Mesothelial cell of epicardium (in vitro differentiated cells): ENCODE data around the gene PARD3B. TPM values are rescaled to one million over a fixed set of nuclear protein-coding genes. Genes with fewer than 3 reads are reported as not detected.

Experiments
- DNase-seq, 2 experiments: peaks; one replicate each; pipeline ENCODE4 v3.0.0; 2021; ENCODE audit warnings: low spot score in 2 of 2; ENCODE audit not compliant: unreplicated experiment in 2 of 2
- H3K27ac Mint-ChIP-seq: 2 replicates; pipeline ENCODE4 v1.8.0; 2021; ENCODE audit warnings: mixed read lengths
- H3K27me3 Mint-ChIP-seq: 2 replicates; pipeline ENCODE4 v1.8.0; 2021; ENCODE audit warnings: low read depth, mixed read lengths
- H3K36me3 Mint-ChIP-seq: 2 replicates; pipeline ENCODE4 v1.8.0; 2021; ENCODE audit warnings: mixed read lengths
- H3K4me1 Mint-ChIP-seq: 2 replicates; pipeline ENCODE4 v1.8.0; 2021; ENCODE audit warnings: mixed read lengths
- H3K4me3 Mint-ChIP-seq: 2 replicates; pipeline ENCODE4 v1.8.0; 2021; ENCODE audit warnings: mild to moderate bottlenecking, moderate library complexity, mixed read lengths
- H3K9me3 Mint-ChIP-seq: 2 replicates; pipeline ENCODE4 v1.8.0; 2021; ENCODE audit warnings: mixed read lengths
- total RNA-seq: library from RNA; stranded (reverse); gene quantifications from 3 replicates; pipeline ENCODE4 v1.2.1, GENCODE V29; 2021
- TF ChIP-seq, protein P1 (sequence below): fragments of 200-600 bp; sonication (generic); IDR thresholded peaks from one replicate; pipeline ENCODE4 v1.5.0; 2021; ENCODE audit warnings: antibody characterized with exemption; ENCODE audit not compliant: unreplicated experiment

The PARD3B gene
- total RNA-seq, 1 donor from 2014 or later = 23.4 TPM

DNA sequence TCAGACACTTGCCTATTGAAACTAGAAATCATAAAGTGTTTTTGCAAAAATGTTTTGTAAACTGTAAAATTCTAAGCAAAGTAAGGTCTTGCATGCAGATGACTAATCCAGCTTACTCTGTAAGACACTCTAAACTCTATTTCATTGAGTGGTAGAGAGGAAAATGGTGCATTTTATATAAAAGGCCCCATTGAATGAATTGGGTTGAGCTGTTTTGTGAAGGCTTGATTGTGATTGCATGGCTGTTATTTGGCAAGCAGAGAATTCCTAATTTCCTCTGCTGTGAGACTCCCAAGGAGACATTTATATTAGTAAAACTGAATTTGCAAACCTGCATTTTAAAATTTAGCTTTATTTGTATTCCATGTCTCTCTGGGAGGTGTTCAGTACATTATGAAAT lies 234.5 kb downstream of the PARD3B start:
- Mint-ChIP-seq H3K27me3 (no peaks in the 10 kb centered on the region), H3K4me3 (no peak overlapping the region), H3K4me1 (peaks cover 17% of the 10 kb centered on the region)

DNA sequence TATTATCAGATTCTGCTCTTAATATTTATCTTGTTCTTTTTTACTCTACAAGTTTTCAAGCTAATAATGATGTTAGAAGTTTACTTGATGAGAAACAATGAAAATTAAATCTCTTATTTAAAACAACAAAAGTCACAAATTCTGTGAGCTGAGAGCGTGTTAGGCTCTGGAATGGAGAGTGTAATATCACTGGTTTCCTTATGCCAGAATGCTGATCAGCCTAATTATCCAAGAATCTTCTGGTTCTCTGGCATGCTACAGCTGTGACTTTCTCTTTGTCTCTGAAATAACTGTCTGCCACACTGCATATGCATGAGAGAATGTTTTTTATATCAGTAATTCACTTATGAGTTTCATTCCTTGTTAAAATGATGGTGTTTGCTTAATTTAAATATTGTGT lies 236.7 kb downstream of the PARD3B start:
- Mint-ChIP-seq H3K27ac (no peak overlapping the region), H3K9me3 (no peaks in the 10 kb centered on the region), H3K27me3 (no peaks in the 10 kb centered on the region), H3K4me3 (no peak overlapping the region), H3K36me3 (no peaks in the 10 kb centered on the region), H3K4me1 (peaks cover 3% of the 10 kb centered on the region)
- DNase-seq = no peak
- TF ChIP-seq, protein P1, sequence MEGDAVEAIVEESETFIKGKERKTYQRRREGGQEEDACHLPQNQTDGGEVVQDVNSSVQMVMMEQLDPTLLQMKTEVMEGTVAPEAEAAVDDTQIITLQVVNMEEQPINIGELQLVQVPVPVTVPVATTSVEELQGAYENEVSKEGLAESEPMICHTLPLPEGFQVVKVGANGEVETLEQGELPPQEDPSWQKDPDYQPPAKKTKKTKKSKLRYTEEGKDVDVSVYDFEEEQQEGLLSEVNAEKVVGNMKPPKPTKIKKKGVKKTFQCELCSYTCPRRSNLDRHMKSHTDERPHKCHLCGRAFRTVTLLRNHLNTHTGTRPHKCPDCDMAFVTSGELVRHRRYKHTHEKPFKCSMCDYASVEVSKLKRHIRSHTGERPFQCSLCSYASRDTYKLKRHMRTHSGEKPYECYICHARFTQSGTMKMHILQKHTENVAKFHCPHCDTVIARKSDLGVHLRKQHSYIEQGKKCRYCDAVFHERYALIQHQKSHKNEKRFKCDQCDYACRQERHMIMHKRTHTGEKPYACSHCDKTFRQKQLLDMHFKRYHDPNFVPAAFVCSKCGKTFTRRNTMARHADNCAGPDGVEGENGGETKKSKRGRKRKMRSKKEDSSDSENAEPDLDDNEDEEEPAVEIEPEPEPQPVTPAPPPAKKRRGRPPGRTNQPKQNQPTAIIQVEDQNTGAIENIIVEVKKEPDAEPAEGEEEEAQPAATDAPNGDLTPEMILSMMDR = no peak

More for the DNA sequence above, 234.5 kb downstream of the PARD3B start:
- no peak for DNase-seq
- Mint-ChIP-seq H3K27ac (no peak overlapping the region), H3K9me3 (no peaks in the 10 kb centered on the region), H3K36me3 (no peaks in the 10 kb centered on the region)
- TF ChIP-seq, protein P1 = no peak

DNA sequence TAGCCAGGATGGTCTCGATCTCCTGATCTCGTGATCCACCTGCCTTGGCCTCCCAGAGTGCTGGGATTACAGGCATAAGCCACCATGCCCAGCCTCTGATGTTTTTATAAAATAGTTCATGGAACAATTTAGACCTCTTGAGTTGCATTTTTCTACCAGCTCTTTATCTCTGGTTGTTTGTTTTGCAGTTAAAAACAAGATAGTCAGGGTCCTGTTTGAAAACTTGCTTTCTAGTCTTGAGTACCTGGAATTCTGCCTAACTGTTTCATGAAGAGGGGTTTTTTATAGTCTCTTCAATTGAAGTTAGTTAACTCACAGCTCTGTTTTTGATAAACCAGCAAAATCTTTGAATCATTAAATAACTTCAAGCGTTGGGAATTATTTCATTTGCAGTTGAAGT lies 244.8 kb downstream of the PARD3B start:
- no peak overlapping the region for H3K27ac Mint-ChIP-seq
- H3K27me3 Mint-ChIP-seq = no peaks in the 10 kb centered on the region
- TF ChIP-seq, protein P1 = no peak
- no peaks in the 10 kb centered on the region for H3K9me3 Mint-ChIP-seq
- no peaks in the 10 kb centered on the region for H3K36me3 Mint-ChIP-seq
- H3K4me3 Mint-ChIP-seq = no peak overlapping the region
- no peaks in the 10 kb centered on the region for H3K4me1 Mint-ChIP-seq
- DNase-seq = no peak

DNA sequence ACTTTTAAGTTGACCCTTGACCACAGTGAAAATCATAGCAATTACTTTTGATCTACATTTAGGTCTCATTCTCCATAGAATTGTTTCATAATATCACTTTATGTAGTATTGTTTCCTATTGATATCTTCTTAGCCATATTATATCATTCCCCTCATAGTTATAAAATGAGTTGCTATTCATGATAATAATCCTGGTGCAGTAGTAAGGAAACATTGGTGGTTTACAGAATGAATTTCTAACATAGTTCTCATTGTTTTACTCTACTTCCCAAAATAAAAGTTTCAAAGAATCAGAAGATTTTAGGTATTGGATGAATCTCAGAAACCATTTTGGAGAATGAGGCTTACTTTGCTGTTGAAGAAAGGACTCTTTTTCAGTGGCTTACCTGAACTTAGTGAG lies 246.0 kb downstream of the PARD3B start:
- Mint-ChIP-seq H3K4me3 (no peak overlapping the region), H3K27me3 (no peaks in the 10 kb centered on the region), H3K27ac (no peak overlapping the region), H3K36me3 (no peaks in the 10 kb centered on the region), H3K4me1 (no peaks in the 10 kb centered on the region), H3K9me3 (no peaks in the 10 kb centered on the region)
- TF ChIP-seq, protein P1 = no peak
- no peak for DNase-seq

DNA sequence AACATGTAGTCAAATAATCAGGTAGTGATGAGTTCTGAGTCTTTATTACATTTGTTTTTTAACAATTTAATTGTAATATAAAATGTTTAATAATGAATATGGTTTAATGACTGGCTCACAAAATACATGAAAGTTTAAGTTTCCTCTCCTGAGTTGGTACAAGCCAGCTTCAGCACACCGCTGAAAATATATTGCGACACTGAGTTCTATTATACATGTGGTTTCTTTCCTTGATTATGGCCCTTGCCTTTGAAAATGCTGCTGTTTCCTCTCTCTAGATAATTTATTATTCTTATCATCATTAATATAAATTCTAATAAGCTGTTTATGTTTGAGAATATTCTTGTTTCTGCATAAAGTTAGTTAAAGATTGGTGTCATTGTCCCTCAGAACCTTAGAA lies 249.3 kb downstream of the PARD3B start:
- Mint-ChIP-seq H3K4me1 (no peaks in the 10 kb centered on the region), H3K27ac (no peak overlapping the region), H3K9me3 (no peaks in the 10 kb centered on the region), H3K4me3 (no peak overlapping the region), H3K36me3 (no peaks in the 10 kb centered on the region), H3K27me3 (peaks cover 2% of the 10 kb centered on the region)
- no peak for DNase-seq
- TF ChIP-seq, protein P1 = no peak

DNA sequence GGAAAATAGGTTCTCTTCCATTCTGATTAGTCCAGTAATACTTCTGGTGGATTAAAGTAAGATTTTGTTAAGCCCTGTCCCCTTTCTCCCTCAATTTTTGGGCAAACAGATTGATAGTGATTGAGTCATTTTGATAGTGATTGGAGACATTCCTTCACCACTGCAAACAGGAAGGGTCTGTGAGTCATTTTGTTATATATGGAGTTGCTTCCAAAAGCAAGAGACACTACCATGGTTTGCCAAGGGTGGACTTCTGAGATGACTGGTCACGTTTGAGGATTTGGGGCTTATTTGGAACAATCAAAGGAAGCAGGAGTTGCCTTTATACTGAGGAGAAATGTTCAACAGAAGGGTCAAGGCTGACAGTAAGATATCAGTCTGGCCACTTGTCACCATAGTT lies 249.9 kb downstream of the PARD3B start:
- H3K27me3 Mint-ChIP-seq = peaks cover 2% of the 10 kb centered on the region
- H3K4me1 Mint-ChIP-seq = no peaks in the 10 kb centered on the region
- H3K36me3 Mint-ChIP-seq = no peaks in the 10 kb centered on the region
- no peak overlapping the region for H3K4me3 Mint-ChIP-seq
- no peak for DNase-seq
- H3K9me3 Mint-ChIP-seq = no peaks in the 10 kb centered on the region
- TF ChIP-seq, protein P1 = no peak
- H3K27ac Mint-ChIP-seq = no peak overlapping the region
